ENCODE measurements around the gene MYO5A.
A peak's percentile ranks its signal among the peaks of the same experiment; 100 is the strongest.

Gene MYO5A

GRCh38 chr15:52379395-52380106, 149.1 kb downstream of the MYO5A start:
- DNase-seq (ENCODE audit: insufficient read length, low spot score) (peak; percentile 29), FAIRE-seq (peak; percentile 100)

DNA sequence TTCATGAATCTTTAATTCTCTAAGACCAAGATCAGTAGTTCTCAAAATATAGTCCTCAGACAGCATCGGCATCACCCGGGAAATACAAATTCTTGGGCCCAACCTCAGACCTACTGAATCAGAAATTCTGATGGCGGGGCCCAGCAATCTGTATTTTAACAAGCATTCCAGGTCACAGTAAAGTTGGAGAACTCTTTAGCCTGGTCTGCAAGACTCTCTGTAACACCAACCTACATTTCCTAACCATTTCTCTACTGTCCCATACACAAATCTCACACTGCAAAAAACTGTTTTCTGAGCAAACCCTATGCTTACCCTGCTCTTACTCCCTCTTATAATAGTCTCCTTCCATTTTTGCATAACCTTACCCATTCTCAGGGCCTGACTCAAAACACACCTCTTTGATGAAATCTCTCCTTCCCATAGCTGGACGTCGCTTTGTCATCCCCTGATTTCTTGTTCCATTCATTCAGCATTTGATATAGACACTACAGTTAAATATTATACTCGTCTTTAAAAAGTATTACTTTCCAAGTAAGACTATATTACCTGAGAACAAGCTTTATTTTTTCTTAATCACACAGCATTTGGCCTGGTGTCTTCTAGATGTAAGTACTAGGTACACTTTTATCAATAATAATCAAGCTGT, 149.8 kb downstream of the MYO5A start:
- no peak for FAIRE-seq

GRCh38 chr15:52370010-52370409, 158.7 kb downstream of the MYO5A start:
- peak; percentile 83 for FAIRE-seq
- DNase-seq (ENCODE audit: insufficient read length, low spot score), result no peak

More for the DNA sequence above, 149.8 kb downstream of the MYO5A start:
- DNase-seq (ENCODE audit: insufficient read length, low spot score), result no peak

DNA sequence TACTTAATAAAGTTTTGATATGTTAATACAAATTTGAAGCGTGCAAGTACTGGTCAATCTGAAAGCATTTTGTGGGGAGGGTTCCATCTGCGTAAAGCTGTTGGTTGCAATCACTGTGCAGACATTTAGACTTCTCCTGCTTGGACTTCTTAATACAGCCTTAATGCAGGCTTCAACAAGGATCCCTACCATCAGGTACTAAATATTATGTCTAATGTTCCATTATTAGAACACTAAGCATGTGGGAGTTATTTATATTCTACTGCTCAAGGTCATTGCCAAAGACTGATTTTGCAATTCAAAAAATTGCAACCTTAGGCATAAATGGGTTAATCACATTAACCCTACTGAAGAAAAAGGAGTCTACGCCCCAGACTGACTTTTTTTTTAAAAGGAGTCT, 159.2 kb downstream of the MYO5A start:
- FAIRE-seq (no peak), DNase-seq (ENCODE audit: insufficient read length, low spot score) (no peak)

DNA sequence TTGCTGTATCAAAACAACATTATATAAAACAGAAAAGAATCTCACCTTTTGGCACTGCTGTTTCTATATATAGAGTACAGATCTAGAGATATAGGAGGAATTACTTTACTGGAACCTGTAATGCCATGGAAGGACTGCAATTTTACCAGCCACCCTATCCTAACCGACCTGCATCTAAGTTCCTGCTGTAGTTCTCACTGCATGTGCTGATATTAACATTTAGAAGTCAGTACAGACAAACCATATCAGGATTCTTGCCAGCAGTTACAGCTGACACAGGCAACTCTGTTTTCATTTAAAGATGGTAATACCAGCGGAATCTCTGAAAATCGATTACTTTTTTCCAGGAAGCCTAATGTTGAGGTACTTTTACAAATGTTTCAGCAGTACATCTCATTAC, 159.7 kb downstream of the MYO5A start:
- DNase-seq (ENCODE audit: insufficient read length, low spot score) (no peak), FAIRE-seq (no peak)

DNA sequence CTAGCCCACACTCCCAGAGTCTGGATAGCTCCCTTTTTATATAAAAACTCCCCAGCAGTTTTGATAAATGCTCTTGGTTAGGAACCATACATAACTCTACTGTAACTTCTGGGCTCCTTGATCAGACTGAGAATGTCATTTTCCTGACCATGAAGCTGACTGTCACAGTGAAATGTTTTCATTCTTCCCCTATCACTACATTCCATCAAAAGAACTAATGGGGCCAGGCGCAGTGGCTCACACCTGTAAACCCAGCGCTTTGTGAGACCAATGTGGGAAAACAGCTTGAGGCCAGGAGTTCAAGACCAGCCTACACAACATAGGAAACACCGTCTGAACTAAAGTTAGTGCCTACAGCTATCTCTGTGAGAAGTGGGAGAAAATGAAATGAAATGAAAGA, 160.3 kb downstream of the MYO5A start:
- FAIRE-seq (no peak), DNase-seq (ENCODE audit: insufficient read length, low spot score) (no peak)

- FAIRE-seq, result no peak
- DNase-seq (ENCODE audit: insufficient read length, low spot score), result no peak
Observed at GRCh38 chr15:52362497-52362896, 166.2 kb downstream of the MYO5A start.

DNA sequence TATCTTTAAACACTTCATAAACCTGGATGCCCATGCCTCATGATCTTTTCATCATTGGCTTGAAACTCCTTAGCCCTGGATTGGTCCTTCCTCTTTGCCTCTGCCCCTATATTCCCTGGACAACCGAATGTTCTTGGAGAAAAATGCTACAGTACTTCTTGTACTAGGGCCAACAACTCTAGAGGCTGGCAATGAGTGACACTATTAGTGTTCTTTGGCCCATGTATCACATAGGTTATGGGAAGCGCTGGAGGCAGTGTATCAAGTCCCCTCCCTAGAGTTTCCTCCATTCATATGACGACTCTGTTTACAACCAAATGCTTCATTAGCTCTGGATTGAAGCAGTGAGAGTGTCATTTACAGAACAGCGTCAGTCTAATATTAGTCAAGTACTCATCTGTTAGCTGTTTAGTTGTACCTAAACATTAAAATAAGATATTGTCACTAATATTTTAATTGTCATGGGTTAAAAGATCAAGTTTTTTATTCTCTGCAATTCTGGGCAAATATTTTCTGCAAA, 166.6 kb downstream of the MYO5A start:
- FAIRE-seq, result no peak
- no peak for DNase-seq (ENCODE audit: insufficient read length, low spot score)

DNA sequence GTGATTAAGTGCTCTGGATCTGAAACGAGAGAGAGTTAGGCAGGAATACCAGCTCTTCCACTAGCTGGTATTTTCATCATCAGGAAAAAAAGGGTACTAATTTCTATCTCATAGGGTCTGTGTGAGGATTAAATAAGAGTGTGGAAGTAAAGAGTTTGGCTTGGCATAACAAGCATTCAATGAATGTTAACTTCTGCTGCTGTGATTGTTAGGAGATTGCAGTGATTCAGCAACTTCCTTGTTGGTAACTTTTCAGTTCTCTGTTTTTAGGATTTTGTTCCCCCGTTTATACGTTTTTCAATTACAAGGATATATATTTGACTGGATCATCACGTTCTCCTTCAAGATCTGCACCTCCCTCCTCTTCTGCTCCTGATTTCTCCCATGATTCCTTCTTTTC, 167.2 kb downstream of the MYO5A start:
- DNase-seq (ENCODE audit: insufficient read length, low spot score) (no peak), FAIRE-seq (no peak)

GRCh38 chr15:52360229-52361203, 168.2 kb downstream of the MYO5A start:
- no peak for FAIRE-seq
- DNase-seq (ENCODE audit: insufficient read length, low spot score), result no peak

DNA sequence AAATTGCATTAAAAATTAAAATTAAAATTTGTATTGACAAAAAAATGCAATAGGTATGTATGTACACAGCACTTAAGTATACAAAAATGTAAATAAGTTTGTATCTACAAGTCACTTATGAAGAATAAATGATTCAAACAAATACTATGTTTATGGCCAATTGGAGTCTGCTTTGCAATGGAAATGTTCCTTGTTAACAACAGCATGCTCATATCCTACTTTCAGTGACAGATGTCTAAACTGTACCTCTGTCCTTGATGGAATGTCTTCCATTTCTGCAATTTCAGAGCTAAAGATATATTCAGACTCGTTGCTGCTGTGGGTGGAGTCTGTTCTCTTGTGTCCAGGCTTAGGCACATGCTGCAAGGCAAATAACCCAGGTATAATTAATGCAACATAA, 169.0 kb downstream of the MYO5A start:
- DNase-seq (ENCODE audit: insufficient read length, low spot score) (no peak), FAIRE-seq (no peak)

- no peak for DNase-seq (ENCODE audit: insufficient read length, low spot score)
- no peak for FAIRE-seq
Observed at GRCh38 chr15:52357949-52358348, 170.7 kb downstream of the MYO5A start.

- no peak for FAIRE-seq
- no peak for DNase-seq (ENCODE audit: insufficient read length, low spot score)
Observed at GRCh38 chr15:52352086-52352485, 176.6 kb downstream of the MYO5A start.

DNA sequence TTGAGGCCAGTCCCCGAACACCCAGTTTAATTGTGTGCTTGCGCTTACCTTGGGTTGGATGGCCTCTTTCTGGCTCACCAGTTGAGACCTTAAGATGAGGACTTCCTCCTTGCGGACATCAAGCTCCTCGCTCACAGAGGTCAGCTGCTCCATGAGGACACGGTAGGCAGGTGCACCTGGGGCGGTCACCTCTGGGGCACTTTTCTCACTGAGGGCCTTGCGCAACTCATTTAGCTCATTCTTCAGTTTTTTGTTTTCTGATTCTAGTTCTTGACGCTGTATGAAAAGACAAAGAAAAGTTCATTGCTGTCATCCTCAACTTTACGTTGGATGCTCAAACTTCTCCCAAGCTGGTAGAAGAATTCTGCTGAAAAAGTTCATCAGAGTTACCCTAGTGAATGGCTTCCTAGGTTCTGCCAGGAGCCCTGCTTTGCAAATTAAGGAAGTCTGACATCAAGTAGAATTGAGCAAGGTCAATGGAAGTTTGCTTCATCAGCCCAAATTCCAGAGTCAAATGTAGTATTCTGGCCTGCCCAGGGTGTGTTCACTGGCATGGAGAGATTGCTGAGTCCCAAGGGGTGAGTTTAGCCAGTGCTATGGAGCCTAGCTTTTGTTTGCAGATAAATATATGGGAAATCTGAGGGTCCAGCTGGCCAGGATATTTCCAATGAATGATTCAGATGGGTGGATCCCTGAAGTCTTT, 177.3 kb downstream of the MYO5A start:
- DNase-seq (ENCODE audit: insufficient read length, low spot score), result no peak
- FAIRE-seq, result no peak

DNA sequence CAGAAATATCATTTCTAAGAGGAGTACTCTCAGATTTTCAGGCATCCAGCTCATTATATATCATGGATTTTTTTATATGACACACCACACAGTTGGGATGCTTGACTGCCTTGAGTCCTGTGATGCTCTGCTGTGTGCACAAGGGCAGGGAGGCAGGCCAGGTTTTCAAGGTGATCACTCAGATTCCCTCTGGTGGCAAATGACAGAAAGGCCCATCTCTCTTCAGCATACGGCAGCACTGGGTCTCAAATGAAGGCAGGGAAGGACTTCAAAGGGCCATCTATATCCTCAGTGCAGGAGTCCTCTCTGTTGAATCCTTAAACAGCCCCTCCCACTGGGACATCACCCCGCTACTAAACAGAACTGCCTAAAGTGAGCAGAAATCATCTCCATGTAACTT, 178.3 kb downstream of the MYO5A start:
- DNase-seq (ENCODE audit: insufficient read length, low spot score) (no peak), FAIRE-seq (no peak)

GRCh38 chr15:52349052-52349700, 179.5 kb downstream of the MYO5A start:
- FAIRE-seq (no peak), DNase-seq (ENCODE audit: insufficient read length, low spot score) (no peak)

GRCh38 chr15:52348056-52348745, 180.5 kb downstream of the MYO5A start:
- DNase-seq (ENCODE audit: insufficient read length, low spot score), result no peak

GRCh38 chr15:52344592-52344991, 184.1 kb downstream of the MYO5A start:
- FAIRE-seq, result no peak
- DNase-seq (ENCODE audit: insufficient read length, low spot score), result no peak

More at GRCh38 chr15:52348056-52348745, 180.5 kb downstream of the MYO5A start:
- FAIRE-seq, result no peak

DNA sequence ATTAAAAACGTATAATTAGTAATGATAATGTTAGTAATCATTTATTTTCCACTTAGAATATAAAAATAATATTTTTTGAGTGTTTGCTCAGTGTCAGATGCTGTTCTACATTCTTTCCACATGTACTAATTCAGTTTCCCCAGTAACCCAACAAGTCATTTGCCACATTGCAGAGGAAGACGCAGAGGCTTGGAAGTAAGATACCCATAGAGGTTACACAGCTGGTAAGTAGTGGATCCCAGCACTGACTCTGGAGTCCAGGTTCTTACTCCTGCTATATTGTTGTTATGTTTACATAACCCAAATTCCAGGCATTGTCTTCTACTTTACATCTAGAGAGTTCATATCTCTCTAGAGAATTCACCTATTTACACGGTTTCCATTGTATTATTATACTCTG, 184.8 kb downstream of the MYO5A start:
- FAIRE-seq, result no peak
- DNase-seq (ENCODE audit: insufficient read length, low spot score), result no peak
